ENCODE data around the gene CCDC91.
"Not testable (repeated sequence)": the region's sequence is repeated elsewhere in the genome, so short reads cannot be mapped to it uniquely, and the experiment has no call there.

GRCh38 chr12:28479097-28479496, 288.8 kb downstream of the CCDC91 start:
- not testable (repeated sequence) for TF ChIP-seq EZH2phosphoT487 (conservative IDR thresholded peaks at IDR 0.05; ENCODE audit: low read length); CTCF (IDR thresholded peaks at IDR 0.05; ENCODE audit: insufficient read depth, low read length, poor library complexity, severe bottlenecking)

Data from SU-DHL-6 (cell line).